IgD-negative memory B cell (primary cell): Measurements from ENCODE around the gene CTDP1. TPM values are rescaled to one million over a fixed set of nuclear protein-coding genes. Genes with fewer than 3 reads are reported as not detected.

Source experiments
- H3K27ac Mint-ChIP-seq, 3 donors: one replicate each; pipeline ENCODE4 v1.8.0; 2020 to 2022; ENCODE audit warnings: mild to moderate bottlenecking in 3 of 3, mixed read lengths in 3 of 3, moderate library complexity in 1 of 3
- H3K27me3 Mint-ChIP-seq: one replicate; pipeline ENCODE4 v1.8.0; 2021; ENCODE audit warnings: mixed read lengths
- H3K36me3 Mint-ChIP-seq: one replicate; pipeline ENCODE4 v1.8.0; 2020; ENCODE audit warnings: mild to moderate bottlenecking, mixed read lengths
- H3K4me1 Mint-ChIP-seq, 3 donors: one replicate each; pipeline ENCODE4 v1.8.0; 2020 to 2022; ENCODE audit warnings: mixed read lengths in 3 of 3, mild to moderate bottlenecking in 1 of 3
- H3K4me3 Mint-ChIP-seq, 4 donors: one replicate each; pipeline ENCODE4 v1.8.0; 2020 to 2022; ENCODE audit warnings: mild to moderate bottlenecking in 4 of 4, mixed read lengths in 4 of 4, moderate library complexity in 3 of 4
- H3K9me3 Mint-ChIP-seq, 3 donors: one replicate each; pipeline ENCODE4 v1.8.0; 2020 to 2021; ENCODE audit warnings: mixed read lengths in 3 of 3, mild to moderate bottlenecking in 1 of 3
- polyA plus RNA-seq: library from polyadenylated mRNA; unstranded; fragments of 300-500 nt; fragmentation: Illumina TruSeq; gene quantifications from one replicate; pipeline ENCODE4 v1.2.3, GENCODE V29; 2021

CTDP1 gene
- polyA plus RNA-seq, 1 donor from 2014 or later = 12.1 TPM

- Mint-ChIP-seq H3K27ac (no peak overlapping the region), H3K4me1 (peaks cover 3 to 10% (median 3%) of the 10 kb centered on the region in 3 donors), H3K4me3 (no peak overlapping the region), H3K9me3 (no peaks in the 10 kb centered on the region), H3K27me3 (no peaks in the 10 kb centered on the region), H3K36me3 (peaks cover 3% of the 10 kb centered on the region)
Observed at GRCh38 chr18:79695269-79695668, 15.7 kb downstream of the CTDP1 start.

GRCh38 chr18:79695856-79696850 is 16.6 kb downstream of the CTDP1 start:
- Mint-ChIP-seq H3K4me1 (peaks cover 0 to 7% (median 0%) of the 10 kb centered on the region in 3 donors), H3K4me3 (no peak overlapping the region)

GRCh38 chr18:79697178-79697577 is 17.6 kb downstream of the CTDP1 start:
- Mint-ChIP-seq H3K9me3 (no peaks in the 10 kb centered on the region), H3K4me3 (no peak overlapping the region), H3K4me1 (peaks cover 0 to 6% (median 0%) of the 10 kb centered on the region in 3 donors), H3K36me3 (peaks cover 3% of the 10 kb centered on the region), H3K27me3 (no peaks in the 10 kb centered on the region), H3K27ac (no peak overlapping the region)

More at GRCh38 chr18:79695856-79696850, 16.6 kb downstream of the CTDP1 start:
- peak overlapping the region in 1 of 3 donors; percentile 42 for H3K27ac Mint-ChIP-seq
- H3K36me3 Mint-ChIP-seq = peaks cover 3% of the 10 kb centered on the region
- no peaks in the 10 kb centered on the region for H3K9me3 Mint-ChIP-seq
- H3K27me3 Mint-ChIP-seq = no peaks in the 10 kb centered on the region

DNA sequence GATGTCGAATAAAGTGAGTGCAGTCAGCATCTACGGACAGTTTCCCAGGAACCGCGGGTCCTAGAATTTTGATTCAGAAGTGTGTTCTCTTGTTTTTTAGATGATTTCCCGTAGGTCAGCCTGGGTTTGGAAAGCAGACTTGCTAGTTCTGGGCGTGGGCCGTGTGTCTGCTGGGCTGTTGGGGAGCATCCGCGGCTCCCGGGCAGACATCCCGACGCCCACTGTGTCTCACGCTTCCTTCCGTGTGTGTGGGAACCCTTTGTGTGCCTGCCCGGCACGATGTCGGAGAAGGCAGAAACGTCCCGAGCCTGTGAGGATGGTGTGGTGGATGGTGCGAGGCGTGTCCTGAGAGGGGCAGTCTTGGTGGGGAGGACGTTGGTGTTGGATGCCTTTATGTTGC is 18.4 kb downstream of the CTDP1 start:
- H3K4me1 Mint-ChIP-seq = peaks cover 0 to 3% (median 0%) of the 10 kb centered on the region in 3 donors
- no peak overlapping the region for H3K27ac Mint-ChIP-seq
- no peak overlapping the region for H3K4me3 Mint-ChIP-seq
- H3K9me3 Mint-ChIP-seq = no peaks in the 10 kb centered on the region
- peaks cover 3% of the 10 kb centered on the region for H3K36me3 Mint-ChIP-seq
- H3K27me3 Mint-ChIP-seq = no peaks in the 10 kb centered on the region

DNA sequence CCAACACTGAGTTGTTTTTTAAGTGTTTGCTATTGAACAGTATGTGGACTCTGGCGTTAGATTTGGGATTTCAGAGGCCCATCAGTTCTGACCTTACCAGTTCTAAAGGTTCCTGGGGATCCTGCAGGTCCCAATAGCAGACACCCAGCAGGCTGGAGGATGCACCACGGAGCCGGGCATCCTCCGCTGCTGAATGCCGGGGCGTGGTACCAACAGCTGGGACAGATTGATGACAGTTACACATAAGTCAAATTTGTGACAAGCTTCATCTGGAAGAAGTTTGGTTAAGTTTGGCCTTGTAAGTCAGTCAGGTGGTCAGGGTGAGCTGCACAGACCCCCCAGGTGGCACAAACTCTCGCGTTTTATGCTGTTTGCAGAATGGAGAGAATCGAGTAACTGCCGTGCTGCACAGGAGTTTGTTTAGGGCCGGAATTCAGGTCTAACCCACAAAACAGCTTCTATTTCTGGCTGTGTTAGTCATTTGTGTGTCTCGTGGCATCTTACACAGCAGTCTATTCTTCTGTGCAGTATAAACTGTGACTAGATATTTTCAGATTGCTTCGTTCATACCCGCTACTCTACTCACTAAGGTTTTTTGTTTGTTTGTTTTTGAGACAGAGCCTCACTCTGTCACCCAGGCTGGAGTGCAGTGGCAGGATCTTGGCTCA is 19.2 kb downstream of the CTDP1 start:
- H3K9me3 Mint-ChIP-seq = no peaks in the 10 kb centered on the region
- peaks cover 0 to 5% (median 3%) of the 10 kb centered on the region in 3 donors for H3K4me1 Mint-ChIP-seq
- peaks cover 6% of the 10 kb centered on the region for H3K36me3 Mint-ChIP-seq
- no peak overlapping the region for H3K27ac Mint-ChIP-seq
- H3K27me3 Mint-ChIP-seq = no peaks in the 10 kb centered on the region
- H3K4me3 Mint-ChIP-seq = no peak overlapping the region

- peaks cover 0 to 5% (median 3%) of the 10 kb centered on the region in 3 donors for H3K4me1 Mint-ChIP-seq
- H3K9me3 Mint-ChIP-seq = no peaks in the 10 kb centered on the region
- H3K27ac Mint-ChIP-seq = no peak overlapping the region
- H3K4me3 Mint-ChIP-seq = no peak overlapping the region
- peaks cover 7% of the 10 kb centered on the region for H3K36me3 Mint-ChIP-seq
- H3K27me3 Mint-ChIP-seq = no peaks in the 10 kb centered on the region
Observed at GRCh38 chr18:79699653-79700052, 20.1 kb downstream of the CTDP1 start.

- peak overlapping the region in 1 of 3 donors; percentile 35 for H3K27ac Mint-ChIP-seq
- H3K4me1 Mint-ChIP-seq = peaks cover 1 to 4% (median 3%) of the 10 kb centered on the region in 3 donors
- H3K27me3 Mint-ChIP-seq = no peaks in the 10 kb centered on the region
- peaks cover 7% of the 10 kb centered on the region for H3K36me3 Mint-ChIP-seq
- no peak overlapping the region for H3K4me3 Mint-ChIP-seq
- no peaks in the 10 kb centered on the region for H3K9me3 Mint-ChIP-seq
Observed at GRCh38 chr18:79702906-79703305, 23.3 kb downstream of the CTDP1 start.

- Mint-ChIP-seq H3K9me3 (no peaks in the 10 kb centered on the region), H3K36me3 (peaks cover 7% of the 10 kb centered on the region), H3K4me3 (no peak overlapping the region), H3K27me3 (no peaks in the 10 kb centered on the region), H3K27ac (no peak overlapping the region), H3K4me1 (peaks cover 3 to 4% (median 3%) of the 10 kb centered on the region in 3 donors)
Observed at GRCh38 chr18:79704631-79705030, 25.0 kb downstream of the CTDP1 start.

GRCh38 chr18:79705272-79705671 is 25.7 kb downstream of the CTDP1 start:
- no peaks in the 10 kb centered on the region for H3K9me3 Mint-ChIP-seq
- peaks cover 7% of the 10 kb centered on the region for H3K36me3 Mint-ChIP-seq
- peaks cover 3 to 4% (median 3%) of the 10 kb centered on the region in 3 donors for H3K4me1 Mint-ChIP-seq
- H3K27ac Mint-ChIP-seq = peak overlapping the region in 1 of 3 donors; percentile 94
- H3K27me3 Mint-ChIP-seq = no peaks in the 10 kb centered on the region
- H3K4me3 Mint-ChIP-seq = no peak overlapping the region

DNA sequence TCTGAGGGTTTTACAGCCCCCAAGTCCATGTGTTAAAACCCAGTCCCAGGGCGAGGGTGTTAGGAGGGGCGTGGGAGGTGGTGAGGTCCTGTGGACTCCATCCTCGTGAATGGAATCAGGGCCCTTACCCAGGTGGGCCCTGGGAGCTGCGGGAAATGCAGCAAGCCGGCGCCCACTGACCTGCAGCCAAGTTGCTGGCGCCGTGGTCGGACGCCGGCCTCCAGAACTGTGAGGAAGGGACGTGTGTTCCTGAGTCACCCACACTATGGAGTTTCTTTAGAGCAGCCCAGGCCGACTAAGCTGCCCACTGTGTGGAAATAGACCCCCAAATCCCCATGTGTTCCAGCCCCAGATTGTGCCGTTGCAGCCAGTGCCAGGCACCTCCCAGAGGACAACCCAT is 26.4 kb downstream of the CTDP1 start:
- H3K4me1 Mint-ChIP-seq = peaks cover 3 to 4% (median 3%) of the 10 kb centered on the region in 3 donors
- no peak overlapping the region for H3K4me3 Mint-ChIP-seq
- H3K27ac Mint-ChIP-seq = no peak overlapping the region
- H3K27me3 Mint-ChIP-seq = no peaks in the 10 kb centered on the region
- H3K9me3 Mint-ChIP-seq = no peaks in the 10 kb centered on the region
- peaks cover 7% of the 10 kb centered on the region for H3K36me3 Mint-ChIP-seq

GRCh38 chr18:79706658-79707057 is 27.1 kb downstream of the CTDP1 start:
- peaks cover 7% of the 10 kb centered on the region for H3K36me3 Mint-ChIP-seq
- no peak overlapping the region for H3K4me3 Mint-ChIP-seq
- peak overlapping the region in 1 of 3 donors; percentile 27 for H3K27ac Mint-ChIP-seq
- no peaks in the 10 kb centered on the region for H3K27me3 Mint-ChIP-seq
- no peaks in the 10 kb centered on the region for H3K9me3 Mint-ChIP-seq
- peaks cover 3 to 4% (median 3%) of the 10 kb centered on the region in 3 donors for H3K4me1 Mint-ChIP-seq

- H3K27me3 Mint-ChIP-seq = no peaks in the 10 kb centered on the region
- peaks cover 3 to 4% (median 3%) of the 10 kb centered on the region in 3 donors for H3K4me1 Mint-ChIP-seq
- H3K36me3 Mint-ChIP-seq = peaks cover 7% of the 10 kb centered on the region
- no peak overlapping the region for H3K4me3 Mint-ChIP-seq
- H3K27ac Mint-ChIP-seq = no peak overlapping the region
- H3K9me3 Mint-ChIP-seq = no peaks in the 10 kb centered on the region
Observed at GRCh38 chr18:79707239-79707638, 27.6 kb downstream of the CTDP1 start.

- Mint-ChIP-seq H3K27ac (peak overlapping the region in 1 of 3 donors; percentile 58), H3K4me1 (peaks cover 3 to 4% (median 3%) of the 10 kb centered on the region in 3 donors), H3K36me3 (peaks cover 7% of the 10 kb centered on the region)
Observed at GRCh38 chr18:79707671-79708070, 28.1 kb downstream of the CTDP1 start.

DNA sequence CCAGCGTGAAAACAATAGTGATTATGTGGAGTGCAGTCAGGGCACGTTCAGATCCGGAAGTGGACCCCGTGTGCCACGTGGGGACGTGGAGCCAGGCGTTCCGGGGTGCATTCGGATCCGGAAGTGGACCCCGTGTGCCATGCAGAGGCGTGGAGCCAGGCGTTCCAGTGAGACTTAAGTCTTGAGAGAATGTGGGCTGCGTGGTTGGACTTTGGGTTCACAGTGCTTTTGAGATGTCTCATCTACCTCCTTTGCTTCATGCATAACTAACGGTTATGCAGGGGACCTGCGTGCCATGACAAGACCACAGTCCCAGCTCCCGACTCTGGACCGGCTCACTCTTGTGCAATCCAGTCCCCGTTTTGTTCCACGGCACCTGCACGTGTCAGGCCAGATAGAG is 28.8 kb downstream of the CTDP1 start:
- peak overlapping the region in 2 of 4 donors; percentile 13 to 29 for H3K4me3 Mint-ChIP-seq
- no peaks in the 10 kb centered on the region for H3K9me3 Mint-ChIP-seq
- no peaks in the 10 kb centered on the region for H3K27me3 Mint-ChIP-seq
- H3K4me1 Mint-ChIP-seq = peaks cover 2 to 3% (median 3%) of the 10 kb centered on the region in 3 donors
- peaks cover 7% of the 10 kb centered on the region for H3K36me3 Mint-ChIP-seq
- H3K27ac Mint-ChIP-seq = peak overlapping the region in 1 of 3 donors; percentile 58

More at GRCh38 chr18:79707671-79708070, 28.1 kb downstream of the CTDP1 start:
- no peaks in the 10 kb centered on the region for H3K9me3 Mint-ChIP-seq
- H3K27me3 Mint-ChIP-seq = no peaks in the 10 kb centered on the region
- no peak overlapping the region for H3K4me3 Mint-ChIP-seq
